H1 (cell line): ENCODE data around the gene GNG7. TPM values are rescaled to one million over a fixed set of nuclear protein-coding genes. Genes with fewer than 3 reads are reported as not detected.

Experiments
- CTCF ChIA-PET: fragments of 300-600 bp; sonication (Branson Sonifier 250); formaldehyde crosslinking; loops from one replicate; lab custom pipeline; 2021; ENCODE audit not compliant: partially characterized antibody; lab: Charles Lee
- POLR2A ChIA-PET: fragments of 300-600 bp; sonication (Branson Sonifier 250); formaldehyde crosslinking; loops from one replicate; lab custom pipeline; 2021; ENCODE audit warnings: inconsistent platforms; ENCODE audit not compliant: partially characterized antibody; lab: Charles Lee
- DNase-seq, 2 experiments: peaks; one replicate each; pipeline versions ENCODE4 v3.0.0 to v3.0.0-alpha.2; 2010 to 2022; ENCODE audit warnings: low spot score in 2 of 2, low read depth in 1 of 2, mixed read lengths in 1 of 2
- FAIRE-seq: peaks from 2 replicates; lab custom pipeline; 2011; peaks lifted over from hg19 to GRCh38; lab: Jason Lieb, UNC
- H2AFZ ChIP-seq: 2 replicates; pipeline ENCODE4 v1.8.1; 2012; ENCODE audit warnings: low read length, inconsistent platforms
- H2AK5ac ChIP-seq: 2 replicates; pipeline ENCODE4 v1.6.1; 2013; ENCODE audit warnings: low read depth, low read length
- H2BK120ac ChIP-seq: replicated peaks from 2 replicates; pipeline ENCODE3; 2013; ENCODE audit warnings: low read depth, low read length, inconsistent platforms
- H2BK12ac ChIP-seq: 2 replicates; pipeline ENCODE4 v1.6.1; 2013; ENCODE audit warnings: low read depth, low read length
- H2BK15ac ChIP-seq: 2 replicates; pipeline ENCODE4 v1.6.1; 2013; ENCODE audit warnings: low read length
- H2BK20ac ChIP-seq: 2 replicates; pipeline ENCODE4 v1.6.1; 2013; ENCODE audit warnings: low read length
- H2BK5ac ChIP-seq: 2 replicates; pipeline ENCODE4 v1.6.1; 2013; ENCODE audit warnings: low read depth, low read length
- H3K14ac ChIP-seq: 2 replicates; pipeline ENCODE4 v1.6.1; 2013; ENCODE audit warnings: inconsistent platforms; ENCODE audit not compliant: insufficient read length
- H3K18ac ChIP-seq: 2 replicates; pipeline ENCODE4 v1.6.1; 2013; ENCODE audit warnings: low read length; ENCODE audit errors: extremely low read depth
- H3K23ac ChIP-seq: 2 replicates; pipeline ENCODE4 v1.6.1; 2013; ENCODE audit warnings: inconsistent platforms; ENCODE audit not compliant: insufficient read length
- H3K23me2 ChIP-seq: 2 replicates; pipeline ENCODE4 v1.6.1; 2013; ENCODE audit warnings: low read depth, low read length
- H3K27ac ChIP-seq: 2 replicates; pipeline ENCODE4 v1.6.1; 2011; ENCODE audit warnings: low read depth, low read length, inconsistent platforms
- H3K27me3 ChIP-seq, 4 experiments: replicated peaks in 1 of 4; 1 replicate in 1 of 4; 2 replicates in 3 of 4; pipeline versions ENCODE4 v1.6.1 to v1.8.1; 2011 to 2013; ENCODE audit warnings: low read length in 3 of 4, mild to moderate bottlenecking in 3 of 4, inconsistent platforms in 2 of 4, mixed read lengths in 2 of 4, moderate library complexity in 1 of 4; ENCODE audit not compliant: control insufficient read depth in 3 of 4, insufficient read depth in 3 of 4; ENCODE audit errors: extremely low read depth in 1 of 4
- H3K36me3 ChIP-seq, 4 experiments: 2 replicates each; pipeline versions ENCODE4 v1.6.1 to v1.8.1; 2011 to 2013; ENCODE audit warnings: mild to moderate bottlenecking in 4 of 4, low read length in 3 of 4, moderate library complexity in 2 of 4, control low read depth in 1 of 4, inconsistent platforms in 1 of 4; ENCODE audit not compliant: insufficient read depth in 4 of 4, control insufficient read depth in 2 of 4
- H3K4ac ChIP-seq: replicated peaks from 2 replicates; pipeline ENCODE3; 2013; ENCODE audit warnings: low read length, low read depth, mixed read lengths, inconsistent platforms; ENCODE audit not compliant: insufficient read length
- H3K4me1 ChIP-seq, 4 experiments: replicated peaks in 1 of 4; 1 replicate in 1 of 4; 2 replicates in 3 of 4; pipeline versions ENCODE4 v1.6.1 to v1.8.1; 2011 to 2013; ENCODE audit warnings: low read length in 3 of 4, inconsistent platforms in 2 of 4, mixed read lengths in 1 of 4; ENCODE audit not compliant: insufficient read depth in 4 of 4, control insufficient read depth in 3 of 4
- H3K4me2 ChIP-seq, 2 experiments: 2 replicates each; pipeline versions ENCODE4 v1.6.1 to v1.8.1; 2011 to 2013; ENCODE audit warnings: low read depth in 2 of 2, low read length in 2 of 2, control low read depth in 1 of 2, inconsistent platforms in 1 of 2, mild to moderate bottlenecking in 1 of 2; ENCODE audit not compliant: insufficient read depth in 1 of 2
- H3K4me3 ChIP-seq, 4 experiments: fragments of 200-600, 300-600 bp in 1 of 4; sonication (generic), shearing (Covaris generic), sonication (Bioruptor Twin) in 1 of 4; 2 replicates each; pipeline versions ENCODE4 v1.5.1 to v1.8.1; 2011 to 2016; ENCODE audit warnings: low read length in 4 of 4, low read depth in 3 of 4, control low read depth in 2 of 4, inconsistent platforms in 2 of 4, mild to moderate bottlenecking in 2 of 4, mixed read lengths in 1 of 4, moderate library complexity in 1 of 4; ENCODE audit not compliant: insufficient read depth in 2 of 4; ENCODE audit errors: extremely low read depth in 1 of 4
- H3K56ac ChIP-seq: replicated peaks from 2 replicates; pipeline ENCODE3; 2013; ENCODE audit warnings: low read depth, mild to moderate bottlenecking, mixed read lengths, low read length, inconsistent platforms; ENCODE audit not compliant: insufficient read length
- H3K79me1 ChIP-seq: 2 replicates; pipeline ENCODE4 v1.6.1; 2013; ENCODE audit warnings: low read depth, low read length, control low read depth
- H3K79me2 ChIP-seq, 2 experiments: 2 replicates each; pipeline versions ENCODE4 v1.6.1 to v1.8.1; 2012 to 2013; ENCODE audit warnings: low read length in 2 of 2, mild to moderate bottlenecking in 2 of 2, inconsistent platforms in 1 of 2; ENCODE audit not compliant: insufficient read depth in 2 of 2, control insufficient read depth in 1 of 2
- H3K9ac ChIP-seq, 4 experiments: replicated peaks in 1 of 4; 1 replicate in 1 of 4; 2 replicates in 3 of 4; pipeline versions ENCODE4 v1.6.1 to v1.8.1; 2011 to 2013; ENCODE audit warnings: low read depth in 3 of 4, low read length in 3 of 4, control low read depth in 2 of 4, mild to moderate bottlenecking in 2 of 4, moderate library complexity in 2 of 4, inconsistent platforms in 1 of 4; ENCODE audit errors: extremely low read depth in 1 of 4
- H3K9me3 ChIP-seq, 2 experiments: 2 replicates each; pipeline versions ENCODE4 v1.6.1 to v1.8.1; 2012 to 2013; ENCODE audit warnings: mild to moderate bottlenecking in 2 of 2, moderate library complexity in 2 of 2, control low read depth in 1 of 2, inconsistent platforms in 1 of 2, low read depth in 1 of 2, low read length in 1 of 2, mixed read lengths in 1 of 2; ENCODE audit not compliant: insufficient read depth in 2 of 2
- H4K20me1 ChIP-seq, 2 experiments: replicated peaks in 1 of 2; 2 replicates each; pipeline versions ENCODE3 to v1.8.1; 2011 to 2013; ENCODE audit warnings: inconsistent platforms in 2 of 2, low read length in 2 of 2, mild to moderate bottlenecking in 1 of 2; ENCODE audit not compliant: insufficient read depth in 2 of 2, control insufficient read depth in 1 of 2
- H4K5ac ChIP-seq: 2 replicates; pipeline ENCODE4 v1.6.1; 2013; ENCODE audit warnings: low read length, low read depth, mixed read lengths, inconsistent platforms; ENCODE audit not compliant: insufficient read length
- H4K8ac ChIP-seq: 2 replicates; pipeline ENCODE4 v1.8.0; 2013; ENCODE audit warnings: mild to moderate bottlenecking, moderate library complexity, low read length, inconsistent platforms; ENCODE audit not compliant: insufficient read depth; ENCODE audit errors: extremely low read depth
- H4K91ac ChIP-seq: replicated peaks from 2 replicates; pipeline ENCODE3; 2013; ENCODE audit warnings: low read length, mixed read lengths, inconsistent platforms; ENCODE audit not compliant: insufficient read length
- BACH1 ChIP-seq: IDR thresholded peaks from 2 replicates; pipeline ENCODE4 v1.6.1; 2012; ENCODE audit warnings: low read length, improper control_type of control experiment
- BRCA1 ChIP-seq: IDR thresholded peaks from 2 replicates; pipeline ENCODE4 v1.6.1; 2012; ENCODE audit warnings: low read depth, low read length, improper control_type of control experiment
- CBX8 ChIP-seq: fragments of 300-800, 300-1000 bp; sonication (generic); IDR thresholded peaks from 2 replicates; pipeline ENCODE4 v1.7.1; 2016; ENCODE audit warnings: low read depth, low read length, borderline replicate concordance
- CHD2 ChIP-seq: IDR thresholded peaks from 2 replicates; pipeline ENCODE4 v1.6.1; 2012; ENCODE audit warnings: low read length, improper control_type of control experiment
- CREB1 ChIP-seq: IDR thresholded peaks from 2 replicates; pipeline ENCODE4 v1.6.1; 2012; ENCODE audit warnings: inconsistent platforms
- EZH2 ChIP-seq: fragments of 200-600 bp; sonication (generic); IDR thresholded peaks from 2 replicates; pipeline ENCODE4 v1.7.1; 2012; ENCODE audit warnings: low read depth, mild to moderate bottlenecking, moderate library complexity, low read length, inconsistent platforms; ENCODE audit not compliant: severe bottlenecking
- JUN ChIP-seq: IDR thresholded peaks from 2 replicates; pipeline ENCODE4 v1.6.1; 2011; ENCODE audit warnings: low read depth, mild to moderate bottlenecking, improper control_type of control experiment, low read length
- PHF8 ChIP-seq: fragments of 200-600 bp; sonication (generic); conservative IDR thresholded peaks from 2 replicates; pipeline ENCODE4 v1.7.1; 2012; ENCODE audit warnings: low read depth, mild to moderate bottlenecking, inconsistent platforms, low read length, moderate library complexity
- RFX5 ChIP-seq: IDR thresholded peaks from 2 replicates; pipeline ENCODE4 v1.6.1; 2011; ENCODE audit warnings: low read depth, low read length, improper control_type of control experiment, borderline replicate concordance
- SP4 ChIP-seq: IDR thresholded peaks from 2 replicates; pipeline ENCODE4 v1.6.1; 2012; ENCODE audit warnings: low read length, inconsistent platforms
- SRF ChIP-seq: IDR thresholded peaks from 2 replicates; pipeline ENCODE4 v1.6.1; 2011; ENCODE audit warnings: mild to moderate bottlenecking, low read depth, low read length, moderate library complexity
- TAF1 ChIP-seq: IDR thresholded peaks from 2 replicates; pipeline ENCODE4 v1.6.1; 2011; ENCODE audit warnings: mild to moderate bottlenecking, low read depth, low read length
- TEAD4 ChIP-seq: IDR thresholded peaks from 2 replicates; pipeline ENCODE4 v1.6.1; 2012; ENCODE audit warnings: low read depth, low read length, inconsistent platforms, mixed read lengths
- YY1 ChIP-seq: IDR thresholded peaks from 2 replicates; pipeline ENCODE4 v1.6.1; 2011; ENCODE audit warnings: low read depth, mild to moderate bottlenecking, low read length
- WGBS, 2 experiments: shearing (Covaris generic) in 1 of 2; methylation state at CpG; one replicate each; pipeline versions ENCODE4 v1.1.6 to v1.1.7; 2013 to 2015; ENCODE audit warnings: low lambda C conversion rate in 2 of 2, mixed read lengths in 2 of 2, inconsistent platforms in 1 of 2, low coverage in 1 of 2, missing lambda C conversion rate in 1 of 2; ENCODE audit not compliant: insufficient replicate concordance in 2 of 2, insufficient coverage in 1 of 2, insufficient read length in 1 of 2; ENCODE audit errors: extremely low coverage in 1 of 2, missing lambda C conversion rate in 1 of 2; 5-methylcytosine and 5-hydroxymethylcytosine counted together
- polyA plus RNA-seq, 7 experiments: library from polyadenylated mRNA; depleted of rRNA in 3 of 7; stranded (reverse) in 5 of 7; unstranded in 2 of 7; fragments of >200 nt in 5 of 7; fragments of 200-250 nt in 2 of 7; gene quantifications; 1 replicate in 5 of 7; 2 replicates in 1 of 7; 4 replicates in 1 of 7; pipeline versions ENCODE4 v1.2.1 to v1.2.3, GENCODE V29; 2011 to 2013; ENCODE audit warnings: missing spikeins in 2 of 7, mixed read lengths in 2 of 7
- total RNA-seq: library from RNA; stranded (reverse); fragmentation: NEBNext Ultra II Directional; extraction: Animal tissue kit (Norgen Biotek cat#: 25700); gene quantifications from 2 replicates; pipeline ENCODE4 v1.2.1, GENCODE V29; 2021

Gene GNG7
- total and polyA plus RNA-seq, 2 of the 8 experiments (the other 6 are each of a cell fraction or from before 2014, with no cell fraction given) = 2.8 to 7.8 TPM

- Histone ChIP-seq H3K79me1 (no peaks in the 10 kb centered on the region), H3K56ac (no peak overlapping the region), H3K4me2 (no peak overlapping the region), H2BK15ac (no peak overlapping the region), H3K9ac (no peak overlapping the region), H3K18ac (no peak overlapping the region), H3K79me2 (no peaks in the 10 kb centered on the region), H2BK120ac (no peak overlapping the region), H3K4me1 (peaks cover 4 to 27% (median 15%) of the 10 kb centered on the region in 4 experiments), H4K91ac (no peak overlapping the region), H3K9me3 (no peaks in the 10 kb centered on the region), H2AFZ (no peak overlapping the region), H2BK20ac (no peak overlapping the region), H3K27me3 (peaks cover 0 to 3% (median 0%) of the 10 kb centered on the region in 4 experiments; a peak in 1 of 7 replicates), H3K14ac (no peak overlapping the region), H3K4ac (no peak overlapping the region), H3K36me3 (no peaks in the 10 kb centered on the region; a peak in 1 of 8 replicates), H4K20me1 (peaks cover 0 to 2% of the 10 kb centered on the region in 2 experiments), H3K23me2 (no peaks in the 10 kb centered on the region; the same call in 1 of the 2 replicates), H2BK12ac (0 out of 2 replicates have a peak overlapping the region, but pooled peaks have one; percentile 9), H2AK5ac (no peak overlapping the region), H2BK5ac (no peak overlapping the region), H4K5ac (no peak overlapping the region), H3K23ac (no peak overlapping the region), H4K8ac (no peak overlapping the region), H3K27ac (no peak overlapping the region), H3K4me3 (no peak overlapping the region)
- FAIRE-seq (no peak), DNase-seq (no peak)
- 90% methylated on average over 4 of the region's 5 CpGs; no CpG with 5 or more reads in 1 of the 2 experiments for WGBS, 2 experiments
- ChIA-PET CTCF (interaction anchor here (0.6 to 1.4 kb wide), 3 partner anchors 26 to 1404 kb away, joined by 3 to 4 read pairs (median 3); no protein-coding TSS in a partner anchor), POLR2A (interaction anchor here (0.6 to 1.0 kb wide), 2 partner anchors 17 to 108 kb away, joined by 4 to 6 read pairs; partner anchors contain the start of gene GADD45B)
- TF ChIP-seq JUN = no peak
- no peak for TF ChIP-seq SRF
- TF ChIP-seq RFX5 = no peak
- TF ChIP-seq TEAD4 = no peak
- no peak for TF ChIP-seq TAF1
- no peak for TF ChIP-seq SP4
- TF ChIP-seq CBX8 = no peak
- no peak for TF ChIP-seq CHD2
- TF ChIP-seq EZH2 = no peak
- TF ChIP-seq YY1 = no peak
- no peak for TF ChIP-seq PHF8
- no peak for TF ChIP-seq BRCA1
- TF ChIP-seq CREB1 = no peak
- TF ChIP-seq BACH1 = no peak
These were observed 118.5 kb downstream of the GNG7 start for GRCh38 chr19:2584002-2584401.
